HG02852 (cell line): Measurements from ENCODE around the gene ADH4.
"Not testable (repeated sequence)": the region's sequence is repeated elsewhere in the genome, so short reads cannot be mapped to it uniquely, and the experiment has no call there.

Experiments
- ATAC-seq: cut with Tn5 transposase; IDR thresholded peaks from one replicate; pipeline ENCODE4 v1.9.1; 2021; ENCODE audit warnings: mild to moderate bottlenecking, moderate library complexity; ENCODE audit not compliant: unreplicated experiment

The ADH4 gene

GRCh38 chr4:99084595-99084994 lies 59.5 kb downstream of the ADH4 start:
- ATAC-seq, result no peak

GRCh38 chr4:99082192-99082591 lies 61.9 kb downstream of the ADH4 start:
- no peak for ATAC-seq

- not testable (repeated sequence) for ATAC-seq
These were observed 63.2 kb downstream of the ADH4 start for GRCh38 chr4:99080869-99081268.

GRCh38 chr4:99079625-99080295 lies 64.3 kb downstream of the ADH4 start:
- no peak for ATAC-seq

GRCh38 chr4:99078931-99079624 lies 65.0 kb downstream of the ADH4 start:
- ATAC-seq, result no peak

- ATAC-seq, result no peak
These were observed 65.8 kb downstream of the ADH4 start for GRCh38 chr4:99078336-99078735.

GRCh38 chr4:99077177-99077576 lies 66.9 kb downstream of the ADH4 start:
- no peak for ATAC-seq

GRCh38 chr4:99076292-99076976 lies 67.7 kb downstream of the ADH4 start:
- ATAC-seq, result no peak

- ATAC-seq, result no peak
These were observed 69.3 kb downstream of the ADH4 start for GRCh38 chr4:99074816-99075215.
